Neuron (in vitro differentiated cells): ENCODE results near the gene TNFRSF18.
"Not testable (repeated sequence)": the region's sequence is repeated elsewhere in the genome, so short reads cannot be mapped to it uniquely, and the experiment has no call there.

Experiments used
- H2AFZ ChIP-seq: one replicate; pipeline ENCODE4 v1.6.1; 2013; ENCODE audit warnings: low read depth, mild to moderate bottlenecking, inconsistent platforms, low read length, moderate library complexity
- H3K27me3 ChIP-seq: one replicate; pipeline ENCODE4 v1.6.1; 2013; ENCODE audit warnings: low read length; ENCODE audit not compliant: insufficient read depth
- H3K36me3 ChIP-seq: one replicate; pipeline ENCODE4 v1.6.1; 2013; ENCODE audit warnings: low read length; ENCODE audit not compliant: insufficient read depth
- H3K4me1 ChIP-seq: one replicate; pipeline ENCODE4 v1.6.1; 2013; ENCODE audit warnings: low read length; ENCODE audit not compliant: insufficient read depth
- H3K4me3 ChIP-seq: 2 replicates; pipeline ENCODE4 v1.5.1; 2013; ENCODE audit warnings: mild to moderate bottlenecking, low read length, moderate library complexity
- H3K9me3 ChIP-seq: one replicate; pipeline ENCODE4 v1.6.1; 2013; ENCODE audit warnings: low read length

TNFRSF18 gene

GRCh38 chr1:1199141-1199960, 7.0 kb downstream of the TNFRSF18 start:
- Histone ChIP-seq H3K4me1 (peaks cover 4% of the 10 kb centered on the region), H3K36me3 (no peaks in the 10 kb centered on the region), H3K9me3 (no peaks in the 10 kb centered on the region), H3K27me3 (peaks cover 22% of the 10 kb centered on the region), H2AFZ (no peak overlapping the region), H3K4me3 (no peak overlapping the region)

GRCh38 chr1:1198423-1199140, 7.8 kb downstream of the TNFRSF18 start:
- Histone ChIP-seq H3K4me1 (peaks cover 4% of the 10 kb centered on the region), H3K4me3 (no peak overlapping the region), H3K9me3 (no peaks in the 10 kb centered on the region), H3K27me3 (peaks cover 17% of the 10 kb centered on the region), H2AFZ (no peak overlapping the region), H3K36me3 (no peaks in the 10 kb centered on the region)

- Histone ChIP-seq H3K4me3 (no peak overlapping the region), H3K27me3 (peaks cover 14% of the 10 kb centered on the region), H3K9me3 (no peaks in the 10 kb centered on the region), H2AFZ (no peak overlapping the region), H3K36me3 (no peaks in the 10 kb centered on the region), H3K4me1 (peaks cover 4% of the 10 kb centered on the region)
Measured at GRCh38 chr1:1197551-1198422, 8.6 kb downstream of the TNFRSF18 start.

GRCh38 chr1:1197188-1197500, 9.2 kb downstream of the TNFRSF18 start:
- peaks cover 4% of the 10 kb centered on the region for H3K4me1 ChIP-seq
- no peaks in the 10 kb centered on the region for H3K9me3 ChIP-seq
- no peak overlapping the region for H3K4me3 ChIP-seq
- H2AFZ ChIP-seq = no peak overlapping the region
- H3K27me3 ChIP-seq = peaks cover 14% of the 10 kb centered on the region
- no peaks in the 10 kb centered on the region for H3K36me3 ChIP-seq

- Histone ChIP-seq H3K4me1 (peaks cover 4% of the 10 kb centered on the region), H3K9me3 (no peaks in the 10 kb centered on the region), H3K27me3 (peaks cover 14% of the 10 kb centered on the region), H2AFZ (no peak overlapping the region), H3K36me3 (no peaks in the 10 kb centered on the region), H3K4me3 (no peak overlapping the region)
Measured at GRCh38 chr1:1196431-1197187, 9.8 kb downstream of the TNFRSF18 start.

- H3K36me3 ChIP-seq, H3K4me3 ChIP-seq, H2AFZ ChIP-seq, H3K9me3 ChIP-seq, H3K4me1 ChIP-seq: not testable (repeated sequence)
- peaks cover 14% of the 10 kb centered on the region for H3K27me3 ChIP-seq
Measured at GRCh38 chr1:1195726-1196125, 10.7 kb downstream of the TNFRSF18 start.

GRCh38 chr1:1194723-1195122, 11.7 kb downstream of the TNFRSF18 start:
- H3K27me3 ChIP-seq = peaks cover 6% of the 10 kb centered on the region
- H2AFZ ChIP-seq = no peak overlapping the region
- no peaks in the 10 kb centered on the region for H3K9me3 ChIP-seq
- H3K4me1 ChIP-seq = no peaks in the 10 kb centered on the region
- H3K4me3 ChIP-seq = no peak overlapping the region
- H3K36me3 ChIP-seq = no peaks in the 10 kb centered on the region

GRCh38 chr1:1191734-1192133, 14.7 kb downstream of the TNFRSF18 start:
- H3K4me3 ChIP-seq = no peak overlapping the region
- H3K36me3 ChIP-seq = no peaks in the 10 kb centered on the region
- no peak overlapping the region for H2AFZ ChIP-seq
- H3K9me3 ChIP-seq = no peaks in the 10 kb centered on the region
- no peaks in the 10 kb centered on the region for H3K4me1 ChIP-seq
- H3K27me3 ChIP-seq = no peaks in the 10 kb centered on the region

GRCh38 chr1:1189111-1189510, 17.3 kb downstream of the TNFRSF18 start:
- no peak overlapping the region for H2AFZ ChIP-seq
- H3K4me1 ChIP-seq = no peaks in the 10 kb centered on the region
- H3K9me3 ChIP-seq = no peaks in the 10 kb centered on the region
- H3K4me3 ChIP-seq = no peak overlapping the region
- H3K27me3 ChIP-seq = no peaks in the 10 kb centered on the region
- no peaks in the 10 kb centered on the region for H3K36me3 ChIP-seq

GRCh38 chr1:1187938-1188337, 18.5 kb downstream of the TNFRSF18 start:
- Histone ChIP-seq H3K9me3 (no peaks in the 10 kb centered on the region), H3K4me1 (no peaks in the 10 kb centered on the region), H3K4me3 (no peak overlapping the region), H3K36me3 (no peaks in the 10 kb centered on the region), H3K27me3 (peaks cover 5% of the 10 kb centered on the region), H2AFZ (no peak overlapping the region)

- H3K4me3 ChIP-seq = no peak overlapping the region
- no peaks in the 10 kb centered on the region for H3K36me3 ChIP-seq
- H2AFZ ChIP-seq = no peak overlapping the region
- H3K9me3 ChIP-seq = no peaks in the 10 kb centered on the region
- no peaks in the 10 kb centered on the region for H3K4me1 ChIP-seq
- H3K27me3 ChIP-seq = peaks cover 5% of the 10 kb centered on the region
Measured at GRCh38 chr1:1185101-1185765, 21.2 kb downstream of the TNFRSF18 start.
